H1 (cell line): ENCODE results near the gene ZKSCAN8. TPM values are rescaled to one million over a fixed set of nuclear protein-coding genes. Genes with fewer than 3 reads are reported as not detected.

Experiments
- NANOG ChIP-seq: IDR thresholded peaks from 2 replicates; pipeline ENCODE4 v1.6.1; 2011; ENCODE audit warnings: low read length, low read depth, mild to moderate bottlenecking, inconsistent platforms; ENCODE audit not compliant: insufficient read depth, poor library complexity, severe bottlenecking
- polyA plus RNA-seq, 7 experiments: library from polyadenylated mRNA; depleted of rRNA in 3 of 7; stranded (reverse) in 5 of 7; unstranded in 2 of 7; fragments of >200 nt in 5 of 7; fragments of 200-250 nt in 2 of 7; gene quantifications; 1 replicate in 5 of 7; 2 replicates in 1 of 7; 4 replicates in 1 of 7; pipeline versions ENCODE4 v1.2.1 to v1.2.3, GENCODE V29; 2011 to 2013; ENCODE audit warnings: missing spikeins in 2 of 7, mixed read lengths in 2 of 7
- total RNA-seq: library from RNA; stranded (reverse); fragmentation: NEBNext Ultra II Directional; extraction: Animal tissue kit (Norgen Biotek cat#: 25700); gene quantifications from 2 replicates; pipeline ENCODE4 v1.2.1, GENCODE V29; 2021

ZKSCAN8 gene
- total and polyA plus RNA-seq, 2 of the 8 experiments (the other 6 are each of a cell fraction or from before 2014, with no cell fraction given): 10.7 to 24.1 TPM

GRCh38 chr6:28140616-28141015, 1.1 kb upstream of the ZKSCAN8 start (continued):
- TF ChIP-seq NANOG: no peak
